Colonic mucosa (tissue), 4 donors: ENCODE results near the gene TMEM89. TPM values are rescaled to one million over a fixed set of nuclear protein-coding genes. Genes with fewer than 3 reads are reported as not detected.

ENCODE experiments used
- DNase-seq: peaks from one replicate; pipeline ENCODE4 v3.0.0-alpha.2; 2020
- H3K27ac ChIP-seq: fragments of 200-600 bp; one replicate; pipeline ENCODE4 v1.8.0; 2021
- H3K27me3 ChIP-seq: fragments of 200-600 bp; one replicate; pipeline ENCODE4 v1.8.0; 2021
- H3K36me3 ChIP-seq: fragments of 200-600 bp; one replicate; pipeline ENCODE4 v1.8.0; 2021
- H3K4me1 ChIP-seq: fragments of 200-600 bp; one replicate; pipeline ENCODE4 v1.8.0; 2021; ENCODE audit warnings: mild to moderate bottlenecking
- H3K4me3 ChIP-seq: fragments of 200-600 bp; one replicate; pipeline ENCODE4 v1.8.0; 2021
- H3K9ac ChIP-seq, 2 donors: one replicate each; pipeline ENCODE4 v1.7.0; 2013; ENCODE audit warnings: control low read depth in 2 of 2, low read depth in 2 of 2, low read length in 2 of 2
- H3K9me3 ChIP-seq: fragments of 200-600 bp; one replicate; pipeline ENCODE4 v1.8.0; 2021
- CTCF ChIP-seq: fragments of 200-600 bp; IDR thresholded peaks from one replicate; pipeline ENCODE4 v1.8.0; 2022; ENCODE audit warnings: antibody characterized with exemption, mild to moderate bottlenecking
- intact Hi-C: fragments of 100-400 bp; cut with DNase I; formaldehyde crosslinking; loops from one replicate; pipeline ENCODE4 v1.14.1; 2022
- total RNA-seq, 2 donors: library from RNA; stranded (reverse); fragmentation: NEBNext Ultra II Directional in 1 of 2; extraction: Animal tissue kit (Norgen Biotek cat#: 25700) in 1 of 2; gene quantifications; one replicate each; pipeline ENCODE4 v1.2.1, GENCODE V29; 2021
- donor health status: healthy.
- donor health status: DM: no; HTN: no; CAD: no.
- donor health status: DM: no; HTN: no; CAD: no.

TMEM89 gene
- total RNA-seq, 2 donors from 2014 or later = 0.42 TPM; not detected in 1

- DNase-seq = no peak
- Histone ChIP-seq H3K9me3 (no peaks in the 10 kb centered on the region), H3K27me3 (no peaks in the 10 kb centered on the region), H3K4me3 (no peak overlapping the region), H3K27ac (no peak overlapping the region), H3K4me1 (no peaks in the 10 kb centered on the region), H3K36me3 (no peaks in the 10 kb centered on the region), H3K9ac (no peak overlapping the region)
- intact Hi-C loops = loop anchor here (10.0 kb wide), 1 partner anchor 175 kb away; a partner anchor contains a TSS
- TF ChIP-seq CTCF = no peak
Measured at GRCh38 chr3:48639944-48640606, 18.5 kb upstream of the TMEM89 start.

GRCh38 chr3:48637305-48637704 is 15.7 kb upstream of the TMEM89 start:
- TF ChIP-seq CTCF = no peak
- DNase-seq = no peak
- Histone ChIP-seq H3K36me3 (peaks cover 6% of the 10 kb centered on the region), H3K4me1 (peaks cover 4% of the 10 kb centered on the region), H3K9me3 (no peaks in the 10 kb centered on the region), H3K27me3 (no peaks in the 10 kb centered on the region), H3K4me3 (no peak overlapping the region), H3K9ac (peak overlapping the region in 1 of 2 donors; percentile 40), H3K27ac (no peak overlapping the region)
- intact Hi-C loops = loop anchor here (10.0 kb wide), 1 partner anchor 173 kb away; a partner anchor contains a TSS

GRCh38 chr3:48636149-48636655 is 14.6 kb upstream of the TMEM89 start:
- Histone ChIP-seq H3K4me3 (peak overlapping the region; percentile 87), H3K9ac (peak overlapping the region; percentile 57 to 79), H3K4me1 (peaks cover 4% of the 10 kb centered on the region), H3K27ac (peak overlapping the region; percentile 78), H3K9me3 (no peaks in the 10 kb centered on the region), H3K27me3 (no peaks in the 10 kb centered on the region), H3K36me3 (peaks cover 6% of the 10 kb centered on the region)
- intact Hi-C loops = loop anchor here (10.0 kb wide), 1 partner anchor 171 kb away; a partner anchor contains a TSS
- TF ChIP-seq CTCF = no peak
- DNase-seq = no peak

- peaks cover 4% of the 10 kb centered on the region for H3K4me1 ChIP-seq
- peak; percentile 99 for DNase-seq
- TF ChIP-seq CTCF = peak; percentile 50
- H3K4me3 ChIP-seq = peak within 1 kb of the TSS; percentile 87
- peaks cover 6% of the 10 kb centered on the region for H3K36me3 ChIP-seq
- peak within 1 kb of the TSS; percentile 85 to 87 for H3K9ac ChIP-seq
- H3K9me3 ChIP-seq = no peaks in the 10 kb centered on the region
- peak within 1 kb of the TSS; percentile 78 for H3K27ac ChIP-seq
- intact Hi-C loops = loop anchor here (10.0 kb wide), 1 partner anchor 171 kb away; a partner anchor contains a TSS
- no peaks in the 10 kb centered on the region for H3K27me3 ChIP-seq
Measured at GRCh38 chr3:48635222-48636021, 13.9 kb upstream of the TMEM89 start, which contains the start of gene SLC26A6. Gene SLC26A6 (minus strand): TSS chr3:48635461. CDS start chr3:48635393, 68 bp downstream.

GRCh38 chr3:48634661-48635221 is 13.2 kb upstream of the TMEM89 start:
- Histone ChIP-seq H3K36me3 (peaks cover 10% of the 10 kb centered on the region), H3K27ac (peak overlapping the region; percentile 78), H3K9ac (peak overlapping the region; percentile 85 to 87), H3K4me3 (peak overlapping the region; percentile 87), H3K27me3 (no peaks in the 10 kb centered on the region), H3K4me1 (peaks cover 4% of the 10 kb centered on the region), H3K9me3 (no peaks in the 10 kb centered on the region)
- intact Hi-C loops = loop anchor here (10.0 kb wide), 1 partner anchor 170 kb away; a partner anchor contains a TSS
- no peak for TF ChIP-seq CTCF
- DNase-seq = peak; percentile 82
